Neural cell (in vitro differentiated cells): ENCODE data around the gene DIP2C. TPM values are rescaled to one million over a fixed set of nuclear protein-coding genes. Genes with fewer than 3 reads are reported as not detected.

ENCODE experiments used
- H2AFZ ChIP-seq: fragments of 200-600, 300-800 bp; sonication (generic), shearing (Covaris generic); 2 replicates; pipeline ENCODE4 v1.6.0; 2014; ENCODE audit warnings: low read depth, mild to moderate bottlenecking, antibody characterized with exemption, low read length, moderate library complexity
- H3F3A ChIP-seq: fragments of 200-600 bp; shearing (Covaris generic); 2 replicates; pipeline ENCODE4 v1.6.1; 2016; ENCODE audit warnings: mild to moderate bottlenecking, moderate library complexity, mixed read lengths, antibody characterized with exemption, low read length; ENCODE audit not compliant: insufficient read depth, poor library complexity, severe bottlenecking
- H3K27ac ChIP-seq: fragments of 200-600, 300-800 bp; sonication (generic), shearing (Covaris generic); 2 replicates; pipeline ENCODE4 v1.5.1; 2014; ENCODE audit warnings: mild to moderate bottlenecking, low read length, moderate library complexity
- H3K27me3 ChIP-seq: fragments of 300-800, 200-600 bp; sonication (generic), shearing (Covaris generic); 2 replicates; pipeline ENCODE4 v1.6.0; 2014; ENCODE audit warnings: mild to moderate bottlenecking, low read depth, low read length, moderate library complexity; ENCODE audit not compliant: insufficient read depth
- H3K36me3 ChIP-seq: fragments of 300-800, 200-600 bp; sonication (generic), shearing (Covaris generic); 2 replicates; pipeline ENCODE4 v1.5.1; 2014; ENCODE audit warnings: mild to moderate bottlenecking, antibody characterized with exemption, low read length, moderate library complexity; ENCODE audit not compliant: insufficient read depth
- H3K4me2 ChIP-seq: fragments of 300-800, 200-600 bp; sonication (generic), shearing (Covaris generic); 2 replicates; pipeline ENCODE4 v1.6.0; 2014; ENCODE audit warnings: mild to moderate bottlenecking, low read length
- H3K4me3 ChIP-seq: fragments of 300-800, 200-600 bp; sonication (generic), shearing (Covaris generic); 2 replicates; pipeline ENCODE4 v1.5.1; 2014; ENCODE audit warnings: mild to moderate bottlenecking, low read length, moderate library complexity
- H3K79me2 ChIP-seq: fragments of 200-600 bp; shearing (Covaris generic); replicated peaks from 2 replicates; pipeline ENCODE4 v1.6.0; 2014; ENCODE audit warnings: mild to moderate bottlenecking, low read length, moderate library complexity; ENCODE audit not compliant: insufficient read depth
- H3K9ac ChIP-seq: fragments of 300-800, 200-600 bp; sonication (generic), shearing (Covaris generic); 2 replicates; pipeline ENCODE4 v1.6.1; 2016; ENCODE audit warnings: mild to moderate bottlenecking, low read length, mixed read lengths
- H3K9me2 ChIP-seq: fragments of 200-600 bp; shearing (Covaris generic); 2 replicates; pipeline ENCODE4 v1.6.1; 2016; ENCODE audit warnings: mild to moderate bottlenecking, low read length, mixed read lengths; ENCODE audit not compliant: insufficient read depth
- H3K9me3 ChIP-seq: fragments of 200-600, 300-800 bp; sonication (generic), shearing (Covaris generic); 2 replicates; pipeline ENCODE4 v1.6.1; 2016; ENCODE audit warnings: mild to moderate bottlenecking, mixed run types, low read length, moderate library complexity, mixed read lengths
- H4K20me1 ChIP-seq: fragments of 200-600 bp; shearing (Covaris generic); 2 replicates; pipeline ENCODE4 v1.6.1; 2016; ENCODE audit warnings: mild to moderate bottlenecking, mixed run types; ENCODE audit not compliant: insufficient read depth
- CTCF ChIP-seq: fragments of 450-650 bp; IDR thresholded peaks from 2 replicates; pipeline ENCODE4 v1.5.1; 2014; ENCODE audit warnings: antibody characterized with exemption, mild to moderate bottlenecking, moderate library complexity; ENCODE audit not compliant: poor library complexity, severe bottlenecking
- EP300 ChIP-seq: fragments of 450-650 bp; conservative IDR thresholded peaks from 2 replicates; pipeline ENCODE4 v1.6.1; 2014; ENCODE audit warnings: antibody characterized with exemption, mild to moderate bottlenecking, moderate library complexity; ENCODE audit not compliant: poor library complexity, severe bottlenecking
- EZH2 ChIP-seq: fragments of 200-600, 300-800 bp; shearing (Covaris generic), sonication (generic); IDR thresholded peaks from 2 replicates; pipeline ENCODE4 v1.6.1; 2014; ENCODE audit warnings: antibody characterized with exemption, low read length, borderline replicate concordance, mild to moderate bottlenecking; ENCODE audit not compliant: insufficient read depth, poor library complexity, severe bottlenecking
- MXI1 ChIP-seq: fragments of 450-650 bp; conservative IDR thresholded peaks from 2 replicates; pipeline ENCODE4 v1.6.1; 2014; ENCODE audit warnings: antibody characterized with exemption, mild to moderate bottlenecking; ENCODE audit not compliant: poor library complexity, severe bottlenecking
- POLR2AphosphoS5 ChIP-seq: IDR thresholded peaks from 2 replicates; pipeline ENCODE4 v1.6.1; 2012
- RAD21 ChIP-seq: fragments of 450-650 bp; conservative IDR thresholded peaks from 2 replicates; pipeline ENCODE4 v1.6.1; 2014; ENCODE audit warnings: antibody characterized with exemption, mild to moderate bottlenecking, moderate library complexity
- REST ChIP-seq: IDR thresholded peaks from 2 replicates; pipeline ENCODE4 v1.6.1; 2012; ENCODE audit warnings: borderline replicate concordance
- SMC3 ChIP-seq: fragments of 450-650 bp; conservative IDR thresholded peaks from 2 replicates; pipeline ENCODE4 v1.6.1; 2014; ENCODE audit warnings: antibody characterized with exemption, mild to moderate bottlenecking, moderate library complexity; ENCODE audit not compliant: poor library complexity
- TAF1 ChIP-seq: IDR thresholded peaks from 2 replicates; pipeline ENCODE4 v1.6.1; 2012; ENCODE audit warnings: low read depth
- polyA plus RNA-seq: library from polyadenylated mRNA; depleted of rRNA; stranded (reverse); fragments of >200 nt; gene quantifications from 2 replicates; pipeline ENCODE4 v1.2.3, GENCODE V29; 2014

Gene DIP2C
- polyA plus RNA-seq, 1 donor from 2014 or later = 24.1 TPM

GRCh38 chr10:307659-308058 lies 381.8 kb downstream of the DIP2C start:
- TF ChIP-seq EZH2 (no peak), RAD21 (no peak), POLR2AphosphoS5 (no peak), MXI1 (no peak), CTCF (no peak), SMC3 (no peak), REST (no peak), EP300 (no peak), TAF1 (no peak)
- Histone ChIP-seq H3K9me2 (no peaks in the 10 kb centered on the region), H3K36me3 (peaks cover 4% of the 10 kb centered on the region), H4K20me1 (no peaks in the 10 kb centered on the region), H3K9me3 (no peaks in the 10 kb centered on the region), H2AFZ (no peak overlapping the region), H3K79me2 (no peaks in the 10 kb centered on the region), H3K27me3 (no peaks in the 10 kb centered on the region), H3K4me2 (no peak overlapping the region), H3K9ac (no peak overlapping the region), H3K4me3 (no peak overlapping the region), H3K27ac (no peak overlapping the region), H3F3A (no peaks in the 10 kb centered on the region)

GRCh38 chr10:306675-307185 lies 382.7 kb downstream of the DIP2C start:
- Histone ChIP-seq H3K9ac (no peak overlapping the region), H3F3A (no peaks in the 10 kb centered on the region), H3K27me3 (no peaks in the 10 kb centered on the region), H3K79me2 (no peaks in the 10 kb centered on the region), H3K36me3 (peaks cover 4% of the 10 kb centered on the region), H3K27ac (no peak overlapping the region), H3K4me3 (no peak overlapping the region), H4K20me1 (no peaks in the 10 kb centered on the region), H3K9me2 (no peaks in the 10 kb centered on the region), H3K4me2 (no peak overlapping the region), H3K9me3 (no peaks in the 10 kb centered on the region), H2AFZ (no peak overlapping the region)
- TF ChIP-seq EZH2 (no peak), RAD21 (no peak), POLR2AphosphoS5 (no peak), SMC3 (no peak), TAF1 (no peak), MXI1 (no peak), EP300 (no peak), REST (no peak), CTCF (no peak)
